Activated T-helper 1 cell treated with anti-CD3 and anti-CD28 coated beads, Interleukin-12 subunit alpha, Interleukin-12 subunit beta, Interleukin-2, Interleukin-4 antibody, amounts not matched to agents 30 ng/mL and 10 ng/mL and 1 ng/mL, durations not matched to agents 14 hours and 24 hours and 36 hours (primary cell): ENCODE data around the gene DAND5. TPM values are rescaled to one million over a fixed set of nuclear protein-coding genes. Genes with fewer than 3 reads are reported as not detected.

Experiments used
- DNase-seq: peaks from one replicate; pipeline ENCODE4 v3.0.0; 2021; ENCODE audit warnings: low spot score
- H3K27ac Mint-ChIP-seq: one replicate; pipeline ENCODE4 v1.8.0; 2021; ENCODE audit warnings: mild to moderate bottlenecking, mixed read lengths
- H3K27me3 Mint-ChIP-seq: one replicate; pipeline ENCODE4 v1.8.0; 2022; ENCODE audit warnings: mild to moderate bottlenecking, moderate library complexity, mixed read lengths; ENCODE audit not compliant: insufficient read depth
- H3K36me3 Mint-ChIP-seq: one replicate; pipeline ENCODE4 v1.8.0; 2021; ENCODE audit warnings: low read depth, mixed read lengths
- H3K4me1 Mint-ChIP-seq: one replicate; pipeline ENCODE4 v1.8.0; 2021; ENCODE audit warnings: low read depth, mixed read lengths
- H3K4me3 Mint-ChIP-seq: one replicate; pipeline ENCODE4 v1.8.0; 2021; ENCODE audit warnings: mild to moderate bottlenecking, moderate library complexity, mixed read lengths
- H3K9me3 Mint-ChIP-seq: one replicate; pipeline ENCODE4 v1.8.0; 2021; ENCODE audit warnings: mixed read lengths
- intact Hi-C: fragments of 100-400 bp; cut with micrococcal nuclease; formaldehyde crosslinking; loops from one replicate; pipeline ENCODE4 v1.15.1; 2024
- total RNA-seq: library from RNA; stranded (reverse); gene quantifications from 2 replicates; pipeline ENCODE4 v1.2.3, GENCODE V29; 2022

DAND5 gene
- total RNA-seq, 1 donor from 2014 or later: 0.10 TPM

DNA sequence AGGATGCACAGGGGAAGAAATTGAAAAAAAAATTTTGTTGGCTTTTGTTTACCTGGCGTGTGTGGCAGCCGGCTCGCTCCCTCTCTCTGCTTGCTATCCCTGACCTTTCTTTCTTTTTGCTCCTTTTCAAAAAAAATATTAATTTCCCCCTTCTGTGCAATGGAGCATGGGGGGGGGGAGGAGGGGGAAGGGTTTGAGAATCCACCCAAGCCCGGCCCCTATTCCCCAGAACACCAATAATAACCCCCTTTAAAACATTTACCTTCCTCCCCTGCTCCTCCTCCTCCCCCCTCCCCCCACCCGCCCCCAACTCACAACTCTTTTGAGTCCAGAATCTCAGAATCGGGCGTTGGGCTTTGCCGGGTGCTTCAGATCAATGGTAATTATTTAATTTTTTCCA, 54.3 kb downstream of the DAND5 start:
- Mint-ChIP-seq H3K9me3 (no peaks in the 10 kb centered on the region), H3K4me1 (peaks cover 17% of the 10 kb centered on the region), H3K27ac (no peak overlapping the region), H3K4me3 (peak overlapping the region; percentile 75), H3K27me3 (peaks cover 40% of the 10 kb centered on the region), H3K36me3 (no peaks in the 10 kb centered on the region)
- DNase-seq: no peak
- intact Hi-C loops: no loop called here

Other genes with a start within 250 kb of the DAND5 start
- gene TNPO2, start 245.6 kb upstream of the DAND5 start, total RNA-seq: 152 and 153 TPM in 2 replicates
- 231 and 239 TPM in 2 replicates for gene TRIR, start 234.9 kb upstream of the DAND5 start, total RNA-seq
- 68.0 and 70.9 TPM in 2 replicates for gene GET3, start 232.1 kb upstream of the DAND5 start, total RNA-seq
- gene BEST2, start 217.8 kb upstream of the DAND5 start, total RNA-seq: 0.12 TPM in 1 of 2 replicates, not detected in the other
- gene HOOK2, start 194.0 kb upstream of the DAND5 start, total RNA-seq: 13.3 and 15.7 TPM in 2 replicates
- gene JUNB, start 178.1 kb upstream of the DAND5 start, total RNA-seq: 311 and 312 TPM in 2 replicates
- 277 and 280 TPM in 2 replicates for gene PRDX2, start 167.8 kb upstream of the DAND5 start, total RNA-seq
- gene THSD8, start 167.5 kb upstream of the DAND5 start, total RNA-seq: 28.0 and 28.1 TPM in 2 replicates
- gene RNASEH2A, start 163.0 kb upstream of the DAND5 start, total RNA-seq: 36.1 and 37.5 TPM in 2 replicates
- not detected in 2 replicates for gene RTBDN, start 135.0 kb upstream of the DAND5 start, total RNA-seq
- 1.4 and 1.7 TPM in 2 replicates for gene MAST1, start 131.1 kb upstream of the DAND5 start, total RNA-seq
- gene DNASE2, start 88.1 kb upstream of the DAND5 start, total RNA-seq: 22.9 and 23.7 TPM in 2 replicates
- 0.80 and 1.3 TPM in 2 replicates for gene KLF1, start 82.4 kb upstream of the DAND5 start, total RNA-seq
- gene GCDH, start 78.4 kb upstream of the DAND5 start, total RNA-seq: 65.9 and 68.8 TPM in 2 replicates
- gene SYCE2, start 50.3 kb upstream of the DAND5 start, total RNA-seq: 1.9 and 4.1 TPM in 2 replicates
- gene FARSA, start 35.9 kb upstream of the DAND5 start, total RNA-seq: 217 and 220 TPM in 2 replicates
- 913 and 933 TPM in 2 replicates for gene CALR, start 31.0 kb upstream of the DAND5 start, total RNA-seq
- 197 and 202 TPM in 2 replicates for gene RAD23A, start 23.7 kb upstream of the DAND5 start, total RNA-seq
- 32.1 and 33.2 TPM in 2 replicates for gene GADD45GIP1, start 12.4 kb upstream of the DAND5 start, total RNA-seq
- gene NFIX, start 25.9 kb downstream of the DAND5 start, total RNA-seq: 4.5 and 8.0 TPM in 2 replicates
- 2.4 and 2.5 TPM in 2 replicates for gene LYL1, start 133.3 kb downstream of the DAND5 start, total RNA-seq
- gene TRMT1, start 147.2 kb downstream of the DAND5 start, total RNA-seq: 154 and 157 TPM in 2 replicates
- 124 TPM in 2 replicates for gene NACC1, start 148.7 kb downstream of the DAND5 start, total RNA-seq
- 73.8 and 78.1 TPM in 2 replicates for gene STX10, start 180.8 kb downstream of the DAND5 start, total RNA-seq
- 173 and 175 TPM in 2 replicates for gene IER2, start 180.8 kb downstream of the DAND5 start, total RNA-seq